ENCODE measurements around the gene MYO3B. TPM values are rescaled to one million over a fixed set of nuclear protein-coding genes. Genes with fewer than 3 reads are reported as not detected.

The MYO3B gene
- total and polyA plus RNA-seq, 4 donors: 0.50 to 0.61 (median 0.53) TPM

GRCh38 chr2:170680172-170680941 is 502.4 kb downstream of the MYO3B start:
- no peak overlapping the region for H3K4me3 ChIP-seq (ENCODE audit: low read depth, low read length)
- WGBS (ENCODE audit: insufficient coverage): 33% methylated on average over 1 of the region's 2 CpGs
- H3K9me3 ChIP-seq (ENCODE audit: control insufficient read depth, insufficient read depth, low read length): no peaks in the 10 kb centered on the region
- H3K4me1 ChIP-seq (ENCODE audit: control insufficient read depth, insufficient read depth, low read length): no peaks in the 10 kb centered on the region
- H3K27me3 ChIP-seq (ENCODE audit: control insufficient read depth, insufficient read depth, low read length): no peaks in the 10 kb centered on the region
- DNase-seq (ENCODE audit: low read depth in 4 of 6, low spot score in 6 of 6): peak in 2 of 6 donors; percentile 71 to 95
- H3K36me3 ChIP-seq (ENCODE audit: control insufficient read depth, insufficient read depth, low read length): no peaks in the 10 kb centered on the region
- H3K27ac ChIP-seq (ENCODE audit: low read depth, low read length): no peak overlapping the region

- Histone ChIP-seq H3K27me3 (ENCODE audit: control insufficient read depth, insufficient read depth, low read length) (no peaks in the 10 kb centered on the region), H3K9me3 (ENCODE audit: control insufficient read depth, insufficient read depth, low read length) (no peaks in the 10 kb centered on the region), H3K27ac (ENCODE audit: low read depth, low read length) (no peak overlapping the region), H3K36me3 (ENCODE audit: control insufficient read depth, insufficient read depth, low read length) (no peaks in the 10 kb centered on the region), H3K4me1 (ENCODE audit: control insufficient read depth, insufficient read depth, low read length) (no peaks in the 10 kb centered on the region), H3K4me3 (ENCODE audit: low read depth, low read length) (no peak overlapping the region)
- peak in 2 of 6 donors; percentile 10 to 57 for DNase-seq (ENCODE audit: low read depth in 4 of 6, low spot score in 6 of 6)
- 75% methylated on average over 1 of the region's 1 CpG for WGBS (ENCODE audit: insufficient coverage)
These were observed 503.4 kb downstream of the MYO3B start for GRCh38 chr2:170681311-170681710.

- 62% methylated on average over 2 of the region's 4 CpGs for WGBS (ENCODE audit: insufficient coverage)
- Histone ChIP-seq H3K27ac (ENCODE audit: low read depth, low read length) (no peak overlapping the region), H3K9me3 (ENCODE audit: control insufficient read depth, insufficient read depth, low read length) (no peaks in the 10 kb centered on the region), H3K27me3 (ENCODE audit: control insufficient read depth, insufficient read depth, low read length) (no peaks in the 10 kb centered on the region), H3K4me1 (ENCODE audit: control insufficient read depth, insufficient read depth, low read length) (no peaks in the 10 kb centered on the region), H3K4me3 (ENCODE audit: low read depth, low read length) (no peak overlapping the region), H3K36me3 (ENCODE audit: control insufficient read depth, insufficient read depth, low read length) (no peaks in the 10 kb centered on the region)
- DNase-seq (ENCODE audit: low read depth in 4 of 6, low spot score in 6 of 6): no peak
These were observed 507.6 kb downstream of the MYO3B start for GRCh38 chr2:170685591-170685990.

- no peak overlapping the region for H3K27ac ChIP-seq (ENCODE audit: low read depth, low read length)
- DNase-seq (ENCODE audit: low read depth in 4 of 6, low spot score in 6 of 6): no peak
- H3K4me3 ChIP-seq (ENCODE audit: low read depth, low read length): no peak overlapping the region
- H3K27me3 ChIP-seq (ENCODE audit: control insufficient read depth, insufficient read depth, low read length): no peaks in the 10 kb centered on the region
- no peaks in the 10 kb centered on the region for H3K9me3 ChIP-seq (ENCODE audit: control insufficient read depth, insufficient read depth, low read length)
- H3K4me1 ChIP-seq (ENCODE audit: control insufficient read depth, insufficient read depth, low read length): no peaks in the 10 kb centered on the region
- 90% methylated on average over 2 of the region's 5 CpGs for WGBS (ENCODE audit: insufficient coverage)
- H3K36me3 ChIP-seq (ENCODE audit: control insufficient read depth, insufficient read depth, low read length): no peaks in the 10 kb centered on the region
These were observed 511.5 kb downstream of the MYO3B start for GRCh38 chr2:170689481-170689880.

- H3K27ac ChIP-seq (ENCODE audit: low read depth, low read length): no peak overlapping the region
- no peaks in the 10 kb centered on the region for H3K27me3 ChIP-seq (ENCODE audit: control insufficient read depth, insufficient read depth, low read length)
- 80% methylated on average over 2 of the region's 8 CpGs for WGBS (ENCODE audit: insufficient coverage)
- no peaks in the 10 kb centered on the region for H3K36me3 ChIP-seq (ENCODE audit: control insufficient read depth, insufficient read depth, low read length)
- no peak overlapping the region for H3K4me3 ChIP-seq (ENCODE audit: low read depth, low read length)
- no peak for DNase-seq (ENCODE audit: low read depth in 4 of 6, low spot score in 6 of 6)
- peaks cover 6% of the 10 kb centered on the region for H3K4me1 ChIP-seq (ENCODE audit: control insufficient read depth, insufficient read depth, low read length)
- H3K9me3 ChIP-seq (ENCODE audit: control insufficient read depth, insufficient read depth, low read length): no peaks in the 10 kb centered on the region
These were observed 512.7 kb downstream of the MYO3B start for GRCh38 chr2:170690640-170691039.

- Histone ChIP-seq H3K4me3 (ENCODE audit: low read depth, low read length) (no peak overlapping the region), H3K4me1 (ENCODE audit: control insufficient read depth, insufficient read depth, low read length) (peaks cover 9% of the 10 kb centered on the region), H3K27ac (ENCODE audit: low read depth, low read length) (no peak overlapping the region), H3K27me3 (ENCODE audit: control insufficient read depth, insufficient read depth, low read length) (no peaks in the 10 kb centered on the region), H3K9me3 (ENCODE audit: control insufficient read depth, insufficient read depth, low read length) (no peaks in the 10 kb centered on the region), H3K36me3 (ENCODE audit: control insufficient read depth, insufficient read depth, low read length) (no peaks in the 10 kb centered on the region)
- no peak for DNase-seq (ENCODE audit: low read depth in 4 of 6, low spot score in 6 of 6)
- WGBS (ENCODE audit: insufficient coverage): 68% methylated on average over 7 of the region's 11 CpGs
These were observed 516.4 kb downstream of the MYO3B start for GRCh38 chr2:170694316-170694715.

- Histone ChIP-seq H3K27me3 (ENCODE audit: control insufficient read depth, insufficient read depth, low read length) (no peaks in the 10 kb centered on the region), H3K27ac (ENCODE audit: low read depth, low read length) (no peak overlapping the region)
- WGBS (ENCODE audit: insufficient coverage): 30% methylated on average over 2 of the region's 6 CpGs
These were observed 517.8 kb downstream of the MYO3B start for GRCh38 chr2:170695521-170696410.

GRCh38 chr2:170696948-170697347 is 519.0 kb downstream of the MYO3B start:
- 88% methylated on average over 3 of the region's 3 CpGs for WGBS (ENCODE audit: insufficient coverage)
- no peaks in the 10 kb centered on the region for H3K27me3 ChIP-seq (ENCODE audit: control insufficient read depth, insufficient read depth, low read length)
- H3K9me3 ChIP-seq (ENCODE audit: control insufficient read depth, insufficient read depth, low read length): no peaks in the 10 kb centered on the region
- H3K4me3 ChIP-seq (ENCODE audit: low read depth, low read length): no peak overlapping the region
- H3K36me3 ChIP-seq (ENCODE audit: control insufficient read depth, insufficient read depth, low read length): no peaks in the 10 kb centered on the region
- H3K27ac ChIP-seq (ENCODE audit: low read depth, low read length): no peak overlapping the region
- DNase-seq (ENCODE audit: low read depth in 4 of 6, low spot score in 6 of 6): no peak
- peaks cover 9% of the 10 kb centered on the region for H3K4me1 ChIP-seq (ENCODE audit: control insufficient read depth, insufficient read depth, low read length)

More at GRCh38 chr2:170695521-170696410, 517.8 kb downstream of the MYO3B start:
- peaks cover 9% of the 10 kb centered on the region for H3K4me1 ChIP-seq (ENCODE audit: control insufficient read depth, insufficient read depth, low read length)
- H3K4me3 ChIP-seq (ENCODE audit: low read depth, low read length): no peak overlapping the region
- no peaks in the 10 kb centered on the region for H3K36me3 ChIP-seq (ENCODE audit: control insufficient read depth, insufficient read depth, low read length)
- no peaks in the 10 kb centered on the region for H3K9me3 ChIP-seq (ENCODE audit: control insufficient read depth, insufficient read depth, low read length)
- DNase-seq (ENCODE audit: low read depth in 4 of 6, low spot score in 6 of 6): peak in 1 of 6 donors; percentile 50

- Histone ChIP-seq H3K9me3 (ENCODE audit: control insufficient read depth, insufficient read depth, low read length) (no peaks in the 10 kb centered on the region), H3K4me1 (ENCODE audit: control insufficient read depth, insufficient read depth, low read length) (no peaks in the 10 kb centered on the region), H3K36me3 (ENCODE audit: control insufficient read depth, insufficient read depth, low read length) (no peaks in the 10 kb centered on the region), H3K27me3 (ENCODE audit: control insufficient read depth, insufficient read depth, low read length) (no peaks in the 10 kb centered on the region), H3K27ac (ENCODE audit: low read depth, low read length) (no peak overlapping the region), H3K4me3 (ENCODE audit: low read depth, low read length) (no peak overlapping the region)
- no peak for DNase-seq (ENCODE audit: low read depth in 4 of 6, low spot score in 6 of 6)
- 64% methylated on average over 2 of the region's 4 CpGs for WGBS (ENCODE audit: insufficient coverage)
These were observed 523.1 kb downstream of the MYO3B start for GRCh38 chr2:170701011-170701410.
